Stimulated activated CD8-positive, alpha-beta memory T cell treated with anti-CD3 and anti-CD28 coated beads, Interleukin-7, amount 100 ng/mL, for 48 hours (primary cell): ENCODE measurements around the gene SUSD1.
"Not testable (repeated sequence)": the region's sequence is repeated elsewhere in the genome, so short reads cannot be mapped to it uniquely, and the experiment has no call there.

ENCODE experiments used
- DNase-seq, 2 donors: peaks; one replicate each; pipeline ENCODE4 v3.0.0-alpha.2; 2020; ENCODE audit warnings: low read depth in 1 of 2; ENCODE audit errors: extremely low read depth in 1 of 2

SUSD1 gene

DNA sequence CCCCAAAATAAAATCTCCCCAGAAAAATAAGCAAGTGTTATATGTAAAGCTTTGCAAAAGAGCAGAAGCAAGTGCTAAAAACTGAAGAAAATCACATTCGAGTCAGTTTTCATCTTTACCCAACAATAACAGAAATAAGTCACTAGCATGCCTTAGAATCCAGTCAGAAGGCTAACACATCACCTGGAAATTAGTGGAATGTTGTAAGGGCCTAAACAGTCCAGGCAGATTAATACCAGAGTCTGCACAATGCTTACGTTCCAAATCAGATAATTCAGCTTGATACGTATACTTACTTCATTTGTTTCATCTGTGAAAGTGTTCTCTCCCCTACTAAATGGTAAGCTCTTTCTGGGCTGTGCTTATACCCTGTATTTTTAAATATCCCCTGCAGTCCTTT, 42.7 kb downstream of the SUSD1 start:
- no peak for DNase-seq

DNA sequence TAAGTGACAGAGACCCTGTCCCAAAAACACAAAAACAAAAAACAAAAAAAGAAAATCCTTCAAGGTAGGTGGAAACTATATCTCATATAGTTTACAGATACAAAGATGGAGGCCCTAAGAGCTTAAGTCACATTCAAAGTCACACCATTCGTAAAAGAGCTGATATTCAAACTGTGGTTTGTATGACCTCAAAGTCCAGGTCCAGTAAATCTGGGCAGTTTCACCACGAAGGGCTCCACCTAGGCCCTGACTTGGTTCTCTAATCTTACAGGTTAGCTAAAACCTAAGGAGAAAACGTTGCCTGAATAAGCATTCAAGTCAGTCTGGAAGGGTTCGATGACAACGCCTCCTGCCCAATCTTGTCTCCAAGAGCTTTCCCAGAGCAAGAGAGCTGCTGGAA, 44.1 kb downstream of the SUSD1 start:
- DNase-seq = no peak

DNA sequence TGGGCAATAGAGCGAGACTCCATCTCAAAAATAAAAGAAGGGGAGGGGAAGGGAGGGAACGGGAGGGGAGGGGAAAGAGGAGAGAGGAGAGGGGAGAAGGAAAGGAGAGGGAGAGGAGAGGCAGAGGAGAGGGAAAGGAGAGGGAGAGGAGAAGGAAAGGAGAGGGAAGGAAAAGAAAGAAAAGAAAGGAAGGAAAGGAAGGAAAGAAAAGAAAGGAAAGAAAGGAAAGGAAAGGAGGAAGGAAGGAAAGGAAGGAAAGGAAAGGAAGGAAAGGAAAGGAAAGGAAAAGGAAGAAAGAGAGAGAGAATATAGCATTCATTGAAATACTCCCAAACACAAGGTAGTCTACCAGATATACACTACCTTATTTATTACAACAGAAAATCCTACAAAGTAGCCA, 44.8 kb downstream of the SUSD1 start:
- no peak for DNase-seq

DNA sequence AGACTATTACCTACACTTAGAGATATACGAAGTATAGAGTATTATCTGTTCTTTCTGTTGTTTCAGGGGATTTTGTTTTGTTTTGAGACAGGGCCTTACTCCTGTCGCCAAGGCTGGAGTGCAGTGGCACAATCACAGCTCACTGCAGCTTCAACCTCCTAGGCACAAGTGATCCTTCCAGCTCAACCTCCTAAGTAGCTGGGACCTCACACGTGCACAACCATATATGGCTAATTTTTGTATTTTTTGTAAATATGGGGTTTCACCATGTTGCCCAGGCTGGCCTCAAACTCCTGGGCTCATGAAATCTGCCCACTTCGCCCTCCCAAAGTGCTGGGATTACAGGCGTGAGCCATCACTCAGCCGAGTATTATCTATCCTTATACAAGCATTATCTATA, 45.9 kb downstream of the SUSD1 start:
- DNase-seq = no peak

DNA sequence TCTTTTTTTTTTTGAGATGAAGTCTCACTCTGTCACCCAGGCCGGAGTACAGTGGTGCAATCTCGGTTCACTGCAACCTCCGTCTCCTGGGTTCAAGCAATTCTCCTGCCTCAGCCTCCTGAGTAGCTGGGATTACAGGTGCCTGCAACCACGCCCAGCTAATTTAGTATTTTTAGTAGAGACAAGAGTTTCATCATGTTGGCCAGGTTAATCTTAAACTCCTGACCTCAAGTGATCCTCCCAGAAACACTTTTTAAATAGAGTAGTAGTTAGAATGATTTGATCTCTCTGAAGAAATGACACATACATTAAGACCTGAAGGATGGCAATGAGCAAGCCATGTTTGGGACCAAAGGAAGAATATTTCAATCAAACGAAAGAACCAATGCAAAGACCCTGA, 46.7 kb downstream of the SUSD1 start:
- DNase-seq = not testable (repeated sequence)

DNA sequence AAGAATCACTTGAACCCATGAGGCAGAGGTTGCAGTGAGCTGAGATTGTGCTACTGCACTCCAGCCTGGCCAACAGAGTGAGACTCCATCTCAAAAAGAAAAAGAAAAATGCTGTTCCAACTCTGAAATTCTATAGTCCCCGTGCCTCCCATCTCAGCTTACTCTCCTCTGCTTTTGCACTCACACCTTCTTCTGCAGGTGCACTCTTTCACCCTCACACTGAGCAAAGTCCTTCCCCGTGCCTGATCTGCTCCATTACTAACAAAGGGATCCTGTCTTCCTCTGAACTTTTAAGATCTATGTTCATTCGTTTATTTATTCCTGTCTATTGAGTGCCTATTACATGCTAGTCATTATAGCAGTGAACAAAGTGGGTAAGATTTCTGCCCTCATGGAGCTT, 47.8 kb downstream of the SUSD1 start:
- DNase-seq = no peak

DNA sequence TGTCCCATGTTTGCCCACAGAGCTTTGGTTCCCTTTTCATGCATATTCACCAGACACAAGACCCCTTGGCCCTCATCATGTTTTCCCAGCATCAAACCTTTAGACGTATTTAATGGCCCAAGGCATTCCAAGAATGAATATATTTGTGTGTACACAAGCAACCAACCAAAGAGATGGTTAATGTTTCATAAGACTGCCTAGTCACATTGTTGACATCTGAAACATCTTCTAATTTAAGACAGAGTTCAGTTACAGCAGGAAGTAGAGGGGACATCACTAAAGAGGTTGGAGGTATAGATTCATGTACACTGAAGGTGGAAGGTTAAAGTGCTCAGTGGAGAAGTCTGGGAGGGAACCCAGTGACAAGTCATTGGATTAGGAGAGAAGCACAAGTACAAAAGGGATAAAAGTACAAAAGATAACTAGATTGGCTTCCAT, 49.1 kb downstream of the SUSD1 start:
- DNase-seq = no peak

DNA sequence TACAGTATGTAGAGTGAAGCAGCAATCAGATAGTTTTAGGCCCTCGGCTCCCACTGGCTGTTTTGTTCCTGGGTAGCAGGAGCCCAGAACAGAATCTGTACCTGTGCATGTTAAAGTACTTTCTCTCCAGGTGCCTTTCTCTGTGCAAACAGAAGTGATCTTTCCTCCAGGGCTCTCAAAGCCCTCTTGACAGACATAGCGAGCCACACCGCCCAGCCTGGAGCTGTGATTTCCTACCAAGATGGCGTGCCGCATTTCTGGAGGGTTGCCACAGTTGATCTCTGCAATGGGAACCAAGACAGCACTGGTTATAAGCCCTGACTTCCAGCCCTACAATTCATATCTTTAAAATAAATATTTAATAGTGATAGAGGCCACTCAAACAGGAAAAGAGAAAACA, 50.9 kb downstream of the SUSD1 start:
- no peak for DNase-seq

DNA sequence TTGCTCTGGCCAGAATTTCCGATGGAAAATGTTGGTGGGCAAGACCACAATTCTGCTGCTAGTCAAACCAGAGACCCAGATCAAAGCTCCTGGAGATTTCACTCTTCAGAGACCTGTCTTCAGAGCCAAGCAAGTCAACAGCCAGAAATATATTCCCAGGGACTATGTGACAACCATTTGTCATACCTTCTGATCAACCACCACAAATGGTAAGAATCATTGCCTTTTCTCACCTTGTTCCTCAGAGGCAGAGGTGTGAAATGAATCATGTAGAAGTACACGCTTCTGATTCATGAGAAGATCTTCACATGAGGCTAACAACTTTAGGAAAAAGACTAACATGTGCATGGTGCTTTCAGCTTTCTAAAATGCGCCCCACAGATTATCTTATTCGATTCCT, 53.5 kb downstream of the SUSD1 start:
- DNase-seq = no peak

DNA sequence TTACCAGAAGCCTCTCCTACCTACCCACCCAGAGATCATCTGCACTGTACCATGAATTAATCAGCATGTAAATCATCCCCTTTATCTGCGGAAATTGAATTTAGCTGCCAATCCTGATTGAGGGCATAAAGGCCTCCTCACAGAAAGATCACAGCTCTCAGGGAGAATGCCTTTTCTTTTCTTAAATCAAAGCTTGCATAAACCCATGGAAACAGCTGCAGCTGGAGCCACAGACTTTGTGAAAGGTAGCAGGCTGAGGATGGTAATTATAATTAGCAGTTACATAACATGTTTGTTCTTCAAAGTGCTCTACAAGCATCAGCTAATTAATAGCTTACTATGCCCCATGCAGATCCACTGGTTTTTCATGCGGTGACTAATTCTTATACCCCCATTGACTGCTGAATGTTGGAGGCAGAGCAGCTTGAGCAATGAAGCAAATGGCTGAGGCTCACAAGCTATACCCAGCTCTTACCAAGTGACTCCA, 54.6 kb downstream of the SUSD1 start:
- DNase-seq = no peak

DNA sequence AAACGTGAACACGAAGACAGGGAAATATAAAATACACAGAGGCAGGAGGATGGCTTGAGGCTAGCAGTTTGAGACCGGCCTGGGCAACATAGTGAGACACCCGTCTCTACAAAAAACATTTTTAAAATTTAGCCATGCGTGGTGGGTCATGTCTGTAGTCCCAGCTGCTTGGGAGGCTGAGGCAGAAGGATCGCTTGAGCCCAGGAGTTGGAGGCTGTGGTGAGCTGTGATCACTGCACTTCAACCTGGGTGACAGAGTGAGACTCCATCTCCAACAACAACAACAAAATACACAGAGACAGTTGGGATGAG, 55.1 kb downstream of the SUSD1 start:
- no peak for DNase-seq

DNA sequence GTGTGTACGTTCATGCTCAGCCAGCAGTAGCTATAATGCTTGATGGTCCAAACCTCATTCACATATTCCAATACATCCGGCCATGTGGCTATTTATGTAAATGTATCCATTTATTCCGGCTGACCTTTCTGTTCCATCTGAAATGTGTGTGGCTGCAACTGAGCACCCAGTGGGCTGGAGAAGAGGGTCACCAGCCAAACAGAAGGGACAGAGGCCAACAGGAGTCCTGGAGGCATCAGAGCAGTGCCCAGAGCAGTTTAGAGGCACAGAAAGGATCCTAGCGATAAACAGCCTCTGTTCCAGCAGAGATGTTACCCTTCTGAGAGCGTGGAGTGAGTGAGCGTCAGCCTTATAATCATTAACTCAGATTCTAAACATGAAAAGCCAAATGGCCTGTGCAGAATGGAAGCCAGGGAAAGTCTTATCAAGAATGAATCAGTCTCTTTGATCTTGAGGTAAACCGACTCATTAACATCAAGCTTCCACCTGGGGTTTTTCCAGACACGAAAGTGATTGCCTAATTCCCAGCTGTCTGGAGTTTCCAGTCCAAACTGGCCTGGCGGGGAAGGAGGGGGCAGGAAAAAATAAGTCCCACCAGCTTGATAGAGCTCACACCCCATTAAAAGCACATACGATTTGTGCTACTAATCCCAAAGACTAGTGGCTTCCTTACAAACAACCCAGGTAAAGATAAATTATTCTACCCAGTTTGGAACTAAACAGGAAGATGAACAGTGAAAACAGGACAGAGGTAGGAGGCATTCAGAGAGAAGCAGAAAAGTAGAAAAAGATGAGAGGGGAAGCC, 55.7 kb downstream of the SUSD1 start:
- DNase-seq = no peak

DNA sequence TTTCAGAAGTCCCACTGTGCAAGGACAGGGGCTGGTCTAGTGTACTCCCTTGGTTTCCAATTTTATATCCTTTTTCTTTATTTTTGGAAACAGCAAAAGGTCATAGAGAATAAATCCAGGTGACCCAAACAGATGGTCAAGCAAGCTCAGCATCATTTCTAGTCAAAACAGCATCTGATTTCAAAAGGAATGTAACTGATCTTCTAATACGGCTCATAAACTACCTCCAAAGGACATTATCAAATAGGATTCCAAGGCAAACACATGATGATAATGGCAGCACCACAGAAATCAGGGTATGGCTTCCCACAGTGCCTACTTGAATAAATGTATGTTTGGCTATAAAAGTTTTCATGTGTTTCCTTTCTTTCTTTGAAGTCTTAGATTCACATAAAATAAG, 57.1 kb downstream of the SUSD1 start:
- DNase-seq = no peak

DNA sequence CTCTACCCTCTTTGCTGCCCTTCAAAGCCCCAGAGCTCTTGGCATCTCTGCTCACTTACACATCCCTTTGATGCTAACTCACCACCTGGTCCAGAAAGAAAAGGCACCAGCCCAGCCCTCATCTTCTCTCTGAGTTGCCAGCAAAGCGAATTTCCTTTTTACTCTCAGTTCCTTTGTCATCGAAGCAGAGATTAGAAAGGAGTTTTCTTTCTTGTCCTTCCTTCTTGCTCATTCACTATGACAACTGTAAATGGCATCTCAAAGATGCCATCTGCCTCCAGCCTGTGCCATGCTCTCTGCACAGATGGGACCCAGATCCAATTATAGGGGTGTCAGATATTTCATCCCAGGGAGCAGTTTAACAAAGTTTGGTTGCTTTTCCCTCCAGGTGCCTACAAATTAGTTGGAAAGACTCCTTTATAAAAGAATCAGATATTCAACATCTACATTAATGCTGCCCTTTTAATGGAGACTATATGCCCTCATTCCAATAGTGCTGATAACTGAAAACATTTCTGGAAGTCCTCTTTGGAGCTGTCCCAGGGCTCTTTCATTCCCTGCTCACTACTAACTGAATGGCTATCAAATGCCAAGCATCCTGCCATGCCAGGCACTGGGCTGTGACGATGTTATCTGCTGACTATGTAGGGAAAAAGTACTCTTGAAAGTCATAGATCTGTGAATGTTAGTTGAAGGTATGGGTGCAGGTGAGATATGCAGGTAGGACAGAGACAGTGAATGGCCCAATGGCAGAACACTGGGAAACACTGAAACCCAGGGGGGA, 58.9 kb downstream of the SUSD1 start:
- no peak for DNase-seq

DNA sequence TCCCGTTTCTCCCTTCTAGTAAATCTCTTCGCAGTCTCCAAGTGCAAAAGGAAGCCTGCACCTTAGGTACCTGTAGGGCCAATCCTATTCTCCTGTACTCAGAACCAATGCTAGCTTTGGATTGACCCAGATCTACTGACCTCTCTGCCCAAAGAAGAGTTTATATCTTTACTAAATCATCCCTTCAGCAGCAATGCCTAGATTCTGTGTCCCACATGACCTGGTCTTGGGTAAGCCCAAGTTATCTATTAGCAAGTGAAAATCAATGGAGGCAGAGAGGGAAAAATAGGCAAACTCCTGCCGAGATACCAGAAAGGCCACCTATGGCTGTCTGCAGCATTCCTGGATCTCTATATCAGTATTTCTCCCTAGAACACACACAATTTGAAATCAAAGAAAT, 60.0 kb downstream of the SUSD1 start:
- DNase-seq = no peak

DNA sequence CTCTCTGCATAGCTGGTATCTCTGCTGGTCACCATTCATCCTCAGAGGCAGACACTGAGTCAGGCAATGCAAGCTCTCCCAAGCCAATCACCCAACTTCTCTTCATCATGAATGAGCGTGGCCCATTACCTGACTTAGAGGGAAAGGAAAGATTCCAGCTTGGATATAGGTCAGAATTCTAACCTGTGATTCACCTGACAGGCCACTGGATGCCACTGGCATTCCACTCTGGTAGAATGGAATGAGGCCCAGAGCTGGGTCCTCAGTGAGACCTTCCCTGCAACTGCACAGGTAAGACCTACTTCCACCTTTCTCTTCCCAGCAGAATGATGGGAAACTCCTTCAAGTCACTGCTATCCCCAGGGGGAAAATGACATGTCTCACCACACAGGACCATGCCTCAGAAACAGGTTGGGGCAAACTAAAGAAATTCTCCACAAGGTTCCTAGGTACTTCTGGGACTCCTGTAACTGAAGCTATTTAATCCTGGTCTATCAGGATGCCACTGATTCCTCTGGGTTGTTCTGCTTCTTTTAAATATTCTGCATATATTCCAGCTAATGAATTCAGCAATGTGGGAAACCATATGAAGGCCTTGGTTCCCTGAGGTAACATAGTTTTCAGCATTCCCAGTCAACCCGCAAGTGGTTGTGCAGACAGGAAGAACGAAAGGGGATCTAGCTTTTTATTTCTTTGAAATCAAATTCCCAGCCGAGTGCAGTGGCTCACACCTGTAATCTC, 62.0 kb downstream of the SUSD1 start:
- DNase-seq = no peak

DNA sequence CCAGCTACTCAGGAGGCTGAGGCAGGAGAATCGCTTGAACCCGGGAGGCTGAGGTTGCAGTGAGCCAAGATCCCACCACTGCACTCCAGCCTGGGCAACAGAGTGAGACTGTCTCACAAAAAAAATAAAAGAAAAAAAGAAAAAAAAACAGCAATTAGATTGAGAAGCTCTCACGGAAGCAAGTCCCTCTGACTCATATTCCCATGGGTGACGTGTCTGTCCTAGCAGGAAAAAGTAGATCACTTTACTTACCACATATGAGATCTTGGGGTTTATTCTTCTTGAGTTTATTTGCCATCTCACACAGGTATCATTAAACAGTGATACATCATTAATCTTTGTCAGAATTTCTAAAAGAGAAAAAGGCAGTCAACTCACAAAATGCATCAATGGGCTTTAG, 62.6 kb downstream of the SUSD1 start:
- no peak for DNase-seq

DNA sequence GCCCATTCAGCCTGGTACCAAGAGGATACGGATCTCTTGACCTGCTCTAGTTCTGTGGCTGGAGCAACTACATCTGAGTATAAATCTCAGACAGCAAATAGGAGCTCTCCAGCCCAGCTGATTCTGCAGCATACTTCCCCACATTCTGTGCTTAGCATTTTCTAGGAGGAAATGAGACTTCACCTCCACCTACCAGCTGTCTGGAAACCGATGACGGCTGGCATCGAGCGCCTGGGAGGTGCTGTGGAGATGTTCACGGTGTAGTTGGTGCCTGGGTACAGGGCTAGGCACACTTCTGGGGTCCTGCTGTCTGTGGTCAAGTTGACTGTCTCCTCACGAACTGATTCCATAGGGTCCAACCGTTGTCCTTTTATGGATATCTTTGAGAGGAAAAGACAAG, 63.6 kb downstream of the SUSD1 start:
- no peak for DNase-seq

DNA sequence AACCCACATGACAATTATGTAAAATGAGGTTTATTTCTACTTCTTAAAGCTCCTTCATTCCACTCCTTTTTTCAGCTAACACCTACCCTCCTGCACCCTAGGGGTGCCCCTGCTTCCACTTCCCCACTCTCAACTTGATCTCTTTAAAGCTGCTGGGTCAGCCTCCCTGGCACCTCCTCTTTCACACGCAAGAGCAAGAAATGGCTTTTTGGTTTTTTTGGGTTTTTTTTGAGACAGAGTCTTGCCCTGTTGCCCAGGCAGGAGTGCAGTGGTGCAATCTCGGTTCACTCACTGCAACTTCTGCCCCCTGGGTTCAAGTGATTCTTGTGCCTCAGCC, 64.4 kb downstream of the SUSD1 start:
- no peak for DNase-seq

DNA sequence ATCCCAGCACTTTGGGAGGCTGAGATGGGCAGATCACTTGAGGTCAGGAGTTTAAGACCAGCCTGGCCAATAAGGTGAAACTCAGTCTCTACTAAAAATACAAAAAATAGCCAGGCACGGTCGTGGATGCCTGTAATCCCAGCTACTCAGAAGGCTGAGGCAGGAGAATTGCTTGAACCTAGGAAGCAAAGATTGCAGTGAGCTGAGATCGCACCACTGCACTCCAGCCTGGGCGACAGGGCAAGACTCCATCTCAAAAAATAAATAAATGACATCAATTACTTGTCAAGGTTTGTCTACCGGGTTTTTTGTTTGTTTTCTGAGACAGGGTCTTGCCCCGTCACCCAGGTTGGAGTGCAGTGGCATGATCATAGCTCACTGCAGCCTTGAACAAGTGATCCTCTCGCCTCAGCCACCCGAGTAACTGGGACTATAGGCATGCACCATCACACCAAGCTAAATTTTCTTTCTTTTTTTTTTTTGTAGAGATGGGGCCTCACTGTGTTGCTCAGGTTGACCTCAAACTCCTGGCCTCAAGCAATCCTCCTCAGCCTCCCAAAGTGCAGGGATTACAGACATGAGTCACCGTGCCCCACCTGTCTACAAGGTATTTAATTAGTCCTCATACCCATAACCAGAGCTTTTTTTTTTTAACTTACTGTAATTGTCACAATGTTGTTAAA, 64.9 kb downstream of the SUSD1 start:
- no peak for DNase-seq

DNA sequence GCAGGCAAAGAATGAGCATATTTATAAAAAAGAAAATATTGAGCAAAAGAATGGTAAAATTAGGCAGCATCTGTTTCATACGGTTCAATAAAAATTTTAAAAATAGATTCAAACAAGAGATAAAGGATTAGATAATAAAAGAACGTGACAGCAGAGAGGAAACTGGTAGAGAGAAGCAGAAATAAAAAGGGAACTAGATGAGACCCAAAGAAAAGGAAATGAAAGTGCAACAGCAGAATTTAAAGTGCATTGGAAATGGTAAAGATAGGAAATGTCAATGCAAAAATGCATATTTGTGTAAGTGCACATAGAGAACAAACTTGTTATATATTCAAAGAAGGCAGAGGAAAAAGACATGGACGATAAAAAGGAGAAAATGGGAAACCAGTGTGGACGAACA, 70.2 kb downstream of the SUSD1 start:
- DNase-seq = no peak
